H1 (cell line): ENCODE results near the gene RGS6. TPM values are rescaled to one million over a fixed set of nuclear protein-coding genes. Genes with fewer than 3 reads are reported as not detected.

Experiments
- CEBPB ChIP-seq: IDR thresholded peaks from 2 replicates; pipeline ENCODE4 v1.6.1; 2012; ENCODE audit warnings: low read depth, low read length
- GABPA ChIP-seq: IDR thresholded peaks from 2 replicates; pipeline ENCODE4 v1.6.1; 2011; ENCODE audit warnings: mild to moderate bottlenecking, low read length, moderate library complexity, borderline replicate concordance; ENCODE audit not compliant: insufficient read depth
- polyA plus RNA-seq, 7 experiments: library from polyadenylated mRNA; depleted of rRNA in 3 of 7; stranded (reverse) in 5 of 7; unstranded in 2 of 7; fragments of >200 nt in 5 of 7; fragments of 200-250 nt in 2 of 7; gene quantifications; 1 replicate in 5 of 7; 2 replicates in 1 of 7; 4 replicates in 1 of 7; pipeline versions ENCODE4 v1.2.1 to v1.2.3, GENCODE V29; 2011 to 2013; ENCODE audit warnings: missing spikeins in 2 of 7, mixed read lengths in 2 of 7
- total RNA-seq: library from RNA; stranded (reverse); fragmentation: NEBNext Ultra II Directional; extraction: Animal tissue kit (Norgen Biotek cat#: 25700); gene quantifications from 2 replicates; pipeline ENCODE4 v1.2.1, GENCODE V29; 2021
- TF ChIP-seq, protein P1 (sequence below): IDR thresholded peaks from 2 replicates; pipeline ENCODE4 v1.6.1; 2011; ENCODE audit warnings: low read depth, mild to moderate bottlenecking, low read length; ENCODE audit not compliant: insufficient read depth

The RGS6 gene
- total and polyA plus RNA-seq, 2 of the 8 experiments (the other 6 are each of a cell fraction or from before 2014, with no cell fraction given), result 0.26 to 1.1 TPM

- TF ChIP-seq, protein P1, sequence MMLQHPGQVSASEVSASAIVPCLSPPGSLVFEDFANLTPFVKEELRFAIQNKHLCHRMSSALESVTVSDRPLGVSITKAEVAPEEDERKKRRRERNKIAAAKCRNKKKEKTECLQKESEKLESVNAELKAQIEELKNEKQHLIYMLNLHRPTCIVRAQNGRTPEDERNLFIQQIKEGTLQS, result no peak
- TF ChIP-seq GABPA (no peak), CEBPB (no peak)
Observed at GRCh38 chr14:72217135-72217534, 284.9 kb downstream of the RGS6 start (continued).
